IMR-90 (cell line): Measurements from ENCODE around the gene LCNL1. TPM values are rescaled to one million over a fixed set of nuclear protein-coding genes. Genes with fewer than 3 reads are reported as not detected.

Experiments
- ATAC-seq: fragments of 200-7000 bp; cut with Tn5 transposase; 2 replicates; pipeline ENCODE4 v1.9.1; 2020; ENCODE audit warnings: low read depth, mild to moderate bottlenecking, moderate library complexity
- BruUV-seq: library from RNA; stranded (reverse); fragments of 400-500 nt; replicated peaks from 2 replicates; lab custom pipeline; 2021; lab: Mats Ljungman, UMichigan
- CTCF ChIA-PET: fragments of 300-600 bp; formaldehyde crosslinking; extraction: SDS; loops from one replicate; lab custom pipeline; 2021; ENCODE audit warnings: antibody characterized with exemption; lab: Yijun Ruan, JAX
- POLR2A ChIA-PET: fragments of 300-600 bp; sonication (Branson Sonifier 250); formaldehyde crosslinking; loops from one replicate; lab custom pipeline; 2022; ENCODE audit warnings: antibody characterized with exemption; ENCODE audit not compliant: unreplicated experiment; lab: Charles Lee
- DNase-seq: peaks from one replicate; pipeline ENCODE4 v3.0.0; 2013
- H2AFZ ChIP-seq: replicated peaks from 2 replicates; pipeline ENCODE3; 2013; ENCODE audit warnings: low read length, mild to moderate bottlenecking; ENCODE audit not compliant: poor library complexity
- H2AK5ac ChIP-seq: 2 replicates; pipeline ENCODE4 v1.6.1; 2013; ENCODE audit warnings: low read depth, low read length, inconsistent platforms
- H2AK9ac ChIP-seq: replicated peaks from 2 replicates; pipeline ENCODE3; 2013; ENCODE audit warnings: mild to moderate bottlenecking, low read depth, low read length, moderate library complexity; ENCODE audit not compliant: poor library complexity
- H2BK120ac ChIP-seq: 2 replicates; pipeline ENCODE4 v1.6.1; 2013; ENCODE audit warnings: low read depth, low read length, inconsistent platforms
- H2BK15ac ChIP-seq: 3 replicates; pipeline ENCODE4 v1.6.1; 2013; ENCODE audit warnings: low read depth, low read length, inconsistent platforms
- H2BK20ac ChIP-seq: 2 replicates; pipeline ENCODE4 v1.6.1; 2013; ENCODE audit warnings: low read depth, mild to moderate bottlenecking, inconsistent platforms, low read length, moderate library complexity
- H2BK5ac ChIP-seq: 2 replicates; pipeline ENCODE4 v1.6.1; 2013; ENCODE audit warnings: mild to moderate bottlenecking, low read depth, low read length, inconsistent platforms; ENCODE audit not compliant: poor library complexity, severe bottlenecking
- H3K14ac ChIP-seq: replicated peaks from 2 replicates; pipeline ENCODE4 v1.6.1; 2013; ENCODE audit warnings: low read depth, low read length, inconsistent platforms
- H3K18ac ChIP-seq: 2 replicates; pipeline ENCODE4 v1.6.1; 2013; ENCODE audit warnings: low read depth, low read length, control low read depth
- H3K23ac ChIP-seq: 2 replicates; pipeline ENCODE4 v1.6.1; 2013; ENCODE audit warnings: low read depth, low read length, inconsistent platforms
- H3K27ac ChIP-seq: 2 replicates; pipeline ENCODE4 v1.5.1; 2013; ENCODE audit warnings: mild to moderate bottlenecking, control low read depth, low read length; ENCODE audit not compliant: insufficient read depth
- H3K27me3 ChIP-seq: 2 replicates; pipeline ENCODE4 v1.6.1; 2013; ENCODE audit warnings: low read length; ENCODE audit not compliant: control insufficient read depth, insufficient read depth
- H3K36me3 ChIP-seq: 2 replicates; pipeline ENCODE4 v1.6.1; 2013; ENCODE audit warnings: low read length, mixed read lengths; ENCODE audit not compliant: control insufficient read depth, insufficient read depth
- H3K4ac ChIP-seq: 2 replicates; pipeline ENCODE4 v1.6.1; 2013; ENCODE audit warnings: low read depth, low read length, inconsistent platforms
- H3K4me1 ChIP-seq: 2 replicates; pipeline ENCODE4 v1.6.1; 2013; ENCODE audit warnings: low read length, mixed read lengths; ENCODE audit not compliant: control insufficient read depth, insufficient read depth
- H3K4me2 ChIP-seq: 2 replicates; pipeline ENCODE4 v1.6.1; 2013; ENCODE audit warnings: low read depth, mild to moderate bottlenecking, control low read depth, low read length, moderate library complexity
- H3K4me3 ChIP-seq: 2 replicates; pipeline ENCODE4 v1.5.1; 2013; ENCODE audit warnings: low read depth, mild to moderate bottlenecking, control low read depth, low read length, moderate library complexity; ENCODE audit not compliant: insufficient read depth
- H3K56ac ChIP-seq: 2 replicates; pipeline ENCODE4 v1.6.1; 2013; ENCODE audit warnings: low read length, inconsistent platforms; ENCODE audit not compliant: insufficient read depth; ENCODE audit errors: extremely low read depth
- H3K79me1 ChIP-seq, 2 experiments: 2 replicates each; pipeline ENCODE4 v1.6.1; 2013; ENCODE audit warnings: low read length in 2 of 2, inconsistent platforms in 1 of 2, low read depth in 1 of 2
- H3K9ac ChIP-seq: 2 replicates; pipeline ENCODE4 v1.6.1; 2013; ENCODE audit warnings: low read depth, low read length, control low read depth
- H3K9me1 ChIP-seq: 2 replicates; pipeline ENCODE4 v1.6.1; 2013; ENCODE audit warnings: low read length, inconsistent platforms; ENCODE audit not compliant: insufficient read depth
- H3K9me3 ChIP-seq: 2 replicates; pipeline ENCODE4 v1.6.1; 2013; ENCODE audit warnings: low read length; ENCODE audit not compliant: control insufficient read depth, insufficient read depth
- H4K20me1 ChIP-seq: 2 replicates; pipeline ENCODE4 v1.6.1; 2013; ENCODE audit warnings: low read length, inconsistent platforms; ENCODE audit not compliant: insufficient read depth
- H4K5ac ChIP-seq: 2 replicates; pipeline ENCODE4 v1.6.1; 2013; ENCODE audit warnings: mild to moderate bottlenecking, low read depth, low read length, control low read depth
- H4K8ac ChIP-seq, 2 experiments: 2 replicates each; pipeline ENCODE4 v1.6.1; 2013; ENCODE audit warnings: low read depth in 2 of 2, low read length in 2 of 2, control low read depth in 1 of 2, inconsistent platforms in 1 of 2
- H4K91ac ChIP-seq: 2 replicates; pipeline ENCODE4 v1.6.1; 2013; ENCODE audit warnings: low read depth, low read length, inconsistent platforms; ENCODE audit not compliant: insufficient read depth
- BHLHE40 ChIP-seq: fragments of 150-350 bp; IDR thresholded peaks from 2 replicates; pipeline ENCODE4 v1.6.1; 2016; ENCODE audit warnings: mild to moderate bottlenecking, low read depth, low read length
- CHD1 ChIP-seq: IDR thresholded peaks from 2 replicates; pipeline ENCODE4 v1.6.1; 2012; ENCODE audit warnings: low read depth, low read length, improper control_type of control experiment
- ELK1 ChIP-seq: fragments of 150-350 bp; IDR thresholded peaks from 2 replicates; pipeline ENCODE4 v1.6.1; 2016; ENCODE audit warnings: low read depth, mild to moderate bottlenecking, low read length, moderate library complexity, borderline replicate concordance
- MAZ ChIP-seq: IDR thresholded peaks from 2 replicates; pipeline ENCODE4 v1.6.1; 2012; ENCODE audit warnings: low read depth, mild to moderate bottlenecking, low read length, improper control_type of control experiment, moderate library complexity, borderline replicate concordance
- MXI1 ChIP-seq: IDR thresholded peaks from 2 replicates; pipeline ENCODE4 v1.6.1; 2012; ENCODE audit warnings: low read depth, mild to moderate bottlenecking, low read length, moderate library complexity, borderline replicate concordance
- RAD21 ChIP-seq: IDR thresholded peaks from 2 replicates; pipeline ENCODE4 v1.6.1; 2012; ENCODE audit warnings: low read length, improper control_type of control experiment
- RFX5 ChIP-seq: IDR thresholded peaks from 2 replicates; pipeline ENCODE4 v1.8.0; 2012; ENCODE audit warnings: low read depth, mild to moderate bottlenecking, low read length, moderate library complexity
- SMC3 ChIP-seq: fragments of 150-350 bp; IDR thresholded peaks from 2 replicates; pipeline ENCODE4 v1.6.1; 2016; ENCODE audit warnings: low read depth, mild to moderate bottlenecking, antibody characterized with exemption, low read length, moderate library complexity
- USF2 ChIP-seq: fragments of 150-350 bp; IDR thresholded peaks from 2 replicates; pipeline ENCODE4 v1.6.1; 2017; ENCODE audit warnings: mild to moderate bottlenecking, antibody characterized with exemption, low read length, low read depth
- WGBS, 2 experiments: methylation state at CpG; one replicate each; pipeline versions ENCODE4 v1.1.5 to v1.1.7; 2013; ENCODE audit warnings: missing lambda C conversion rate in 2 of 2; ENCODE audit not compliant: insufficient read length in 1 of 2; ENCODE audit errors: extremely low coverage in 2 of 2; 5-methylcytosine and 5-hydroxymethylcytosine counted together
- dilution Hi-C: fragments of 300-500 bp; cut with HindIII; formaldehyde crosslinking; loops from one replicate; pipeline ENCODE4 v1.14.3; 2018; ENCODE audit warnings: low sequenced_read_pairs; ENCODE audit not compliant: unreplicated experiment
- in situ Hi-C: fragments of 300-500 bp; cut with MboI; formaldehyde crosslinking; loops from 3 replicates; pipeline ENCODE4 v1.14.3; 2019; ENCODE audit warnings: low sequenced_read_pairs, inconsistent platforms, mixed read lengths
- intact Hi-C: fragments of 100-400 bp; cut with micrococcal nuclease; formaldehyde crosslinking; loops from 2 replicates; pipeline ENCODE4 v1.10.0; 2022
- polyA plus RNA-seq, 3 experiments: library from polyadenylated mRNA; depleted of rRNA; stranded (reverse); fragments of >200 nt; gene quantifications; 2 replicates each; pipeline ENCODE4 v1.2.3, GENCODE V29; 2012; ENCODE audit warnings: low replicate concordance in 1 of 3
- total RNA-seq: library from RNA; depleted of rRNA; stranded (reverse); fragments of >200 nt; gene quantifications from 2 replicates; pipeline ENCODE4 v1.2.3, GENCODE V29; 2012

Gene LCNL1
- total and polyA plus RNA-seq, 2 of the 4 experiments (the other 2 are of a cell fraction) = 0.15 TPM; not detected in 1

- Histone ChIP-seq H2AK5ac (no peak overlapping the region), H3K14ac (no peak overlapping the region), H2BK15ac (no peak overlapping the region), H3K4me1 (peaks cover 6% of the 10 kb centered on the region), H2AFZ (no peak overlapping the region), H3K36me3 (peaks cover 1% of the 10 kb centered on the region; the same call in 1 of the 2 replicates), H4K91ac (no peak overlapping the region), H3K9me3 (peaks cover 6% of the 10 kb centered on the region), H3K27me3 (peaks cover 43% of the 10 kb centered on the region), H4K20me1 (no peaks in the 10 kb centered on the region), H3K9me1 (peaks cover 3% of the 10 kb centered on the region; the same call in 1 of the 2 replicates), H3K23ac (no peak overlapping the region), H2BK120ac (no peak overlapping the region), H4K5ac (no peak overlapping the region), H2BK5ac (no peak overlapping the region), H3K79me1 (peaks cover 6 to 15% of the 10 kb centered on the region in 2 experiments; a peak in 3 of 4 replicates), H2BK20ac (no peak overlapping the region), H3K27ac (no peak overlapping the region), H3K4me2 (no peak overlapping the region), H4K8ac (no peak overlapping the region), H3K9ac (no peak overlapping the region), H2AK9ac (no peak overlapping the region), H3K4ac (no peak overlapping the region), H3K56ac (no peak overlapping the region), H3K4me3 (no peak overlapping the region), H3K18ac (no peak overlapping the region)
- dilution Hi-C loops = no loop called here
- ATAC-seq (no peak), DNase-seq (no peak)
- no TSS peak for BruUV-seq
- WGBS, 2 experiments = 40% methylated on average over 1 of the region's 4 CpGs; no CpG with 5 or more reads in 1 of the 2 experiments
- TF ChIP-seq CHD1 (no peak), SMC3 (no peak), RAD21 (no peak), USF2 (no peak), RFX5 (no peak), MXI1 (no peak), BHLHE40 (no peak), MAZ (no peak), ELK1 (no peak)
- ChIA-PET CTCF (no interaction called here), POLR2A (no interaction called here)
- in situ Hi-C loops = no loop called here
- intact Hi-C loops = no loop called here
Measured at GRCh38 chr9:136988872-136989271, 6.1 kb downstream of the LCNL1 start.
